ENCODE results near the gene RAMP1. TPM values are rescaled to one million over a fixed set of nuclear protein-coding genes. Genes with fewer than 3 reads are reported as not detected.
"Not testable (repeated sequence)": the region's sequence is repeated elsewhere in the genome, so short reads cannot be mapped to it uniquely, and the experiment has no call there.

Gene RAMP1
- total and polyA plus RNA-seq, 2 experiments from 2014 or later: 5.6 to 5.7 TPM

GRCh38 chr2:237866101-237866621, 6.7 kb downstream of the RAMP1 start:
- no peaks in the 10 kb centered on the region for H3K36me3 ChIP-seq
- no peak overlapping the region for H3K4me3 ChIP-seq
- no peaks in the 10 kb centered on the region for H3K9me3 ChIP-seq (ENCODE audit: low read depth)
- TF ChIP-seq, protein P1, sequence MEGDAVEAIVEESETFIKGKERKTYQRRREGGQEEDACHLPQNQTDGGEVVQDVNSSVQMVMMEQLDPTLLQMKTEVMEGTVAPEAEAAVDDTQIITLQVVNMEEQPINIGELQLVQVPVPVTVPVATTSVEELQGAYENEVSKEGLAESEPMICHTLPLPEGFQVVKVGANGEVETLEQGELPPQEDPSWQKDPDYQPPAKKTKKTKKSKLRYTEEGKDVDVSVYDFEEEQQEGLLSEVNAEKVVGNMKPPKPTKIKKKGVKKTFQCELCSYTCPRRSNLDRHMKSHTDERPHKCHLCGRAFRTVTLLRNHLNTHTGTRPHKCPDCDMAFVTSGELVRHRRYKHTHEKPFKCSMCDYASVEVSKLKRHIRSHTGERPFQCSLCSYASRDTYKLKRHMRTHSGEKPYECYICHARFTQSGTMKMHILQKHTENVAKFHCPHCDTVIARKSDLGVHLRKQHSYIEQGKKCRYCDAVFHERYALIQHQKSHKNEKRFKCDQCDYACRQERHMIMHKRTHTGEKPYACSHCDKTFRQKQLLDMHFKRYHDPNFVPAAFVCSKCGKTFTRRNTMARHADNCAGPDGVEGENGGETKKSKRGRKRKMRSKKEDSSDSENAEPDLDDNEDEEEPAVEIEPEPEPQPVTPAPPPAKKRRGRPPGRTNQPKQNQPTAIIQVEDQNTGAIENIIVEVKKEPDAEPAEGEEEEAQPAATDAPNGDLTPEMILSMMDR (IDR thresholded peaks at IDR 0.05; ENCODE audit: low read depth, low read length): no peak
- H3K4me1 ChIP-seq (ENCODE audit: low read depth): no peaks in the 10 kb centered on the region
- peaks cover 15% of the 10 kb centered on the region for H3K27me3 ChIP-seq
- no peak overlapping the region for H3K27ac ChIP-seq
- peak in 1 of 2 donors; percentile 68 for DNase-seq (ENCODE audit: low read depth in 1 of 2, low spot score in 1 of 2)

DNA sequence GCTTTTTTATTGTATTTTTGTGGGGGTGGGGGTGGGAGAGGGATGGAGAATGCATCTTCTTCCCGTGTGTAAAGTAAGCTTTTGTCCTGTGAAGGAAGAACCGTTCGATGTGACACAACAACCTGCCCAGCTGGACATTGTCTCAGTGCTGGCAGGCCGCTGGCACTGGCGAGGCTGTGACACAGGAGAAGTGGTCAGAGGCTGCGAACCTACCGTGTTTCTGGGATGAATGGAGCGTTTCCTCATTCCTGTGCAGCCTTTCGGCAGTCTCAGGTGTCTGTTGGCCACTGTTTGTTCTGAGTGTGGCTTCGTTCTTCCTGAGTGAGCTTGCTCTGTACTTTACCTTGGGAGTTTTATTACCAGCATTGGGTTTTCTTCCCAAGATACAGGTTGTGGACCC, 8.0 kb downstream of the RAMP1 start:
- Histone ChIP-seq H3K36me3 (no peaks in the 10 kb centered on the region), H3K27me3 (peaks cover 2% of the 10 kb centered on the region), H3K4me3 (no peak overlapping the region)

DNA sequence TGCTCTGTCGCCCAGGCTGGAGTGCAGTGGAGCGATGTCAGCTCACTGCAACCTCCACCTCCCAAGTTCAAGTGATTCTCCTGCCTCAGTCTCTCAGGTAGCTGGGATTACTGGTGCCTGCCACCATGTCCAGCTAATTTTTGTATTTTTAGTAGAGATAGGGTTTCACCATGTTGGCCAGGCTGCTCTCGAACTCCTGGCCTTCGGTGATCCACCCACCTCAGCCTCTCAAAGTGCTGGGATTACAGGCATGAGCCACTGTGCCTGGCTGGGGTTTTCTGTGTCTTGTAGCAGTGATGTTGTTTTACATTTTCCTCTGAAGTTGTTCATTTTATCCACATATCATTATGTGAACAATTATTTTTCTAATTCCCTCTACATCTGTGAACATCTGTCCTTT, 8.7 kb downstream of the RAMP1 start:
- H3K4me1 ChIP-seq (ENCODE audit: low read depth); H3K27ac ChIP-seq; H3K4me3 ChIP-seq; H3K36me3 ChIP-seq; DNase-seq (ENCODE audit: low read depth in 1 of 2, low spot score in 1 of 2); H3K9me3 ChIP-seq (ENCODE audit: low read depth); H3K27me3 ChIP-seq: not testable (repeated sequence)

More for the DNA sequence above, 8.0 kb downstream of the RAMP1 start:
- TF ChIP-seq, protein P1 (IDR thresholded peaks at IDR 0.05; ENCODE audit: low read depth, low read length): no peak
- Histone ChIP-seq H3K9me3 (ENCODE audit: low read depth) (no peaks in the 10 kb centered on the region), H3K4me1 (ENCODE audit: low read depth) (no peaks in the 10 kb centered on the region), H3K27ac (no peak overlapping the region)
- DNase-seq (ENCODE audit: low read depth in 1 of 2, low spot score in 1 of 2): no peak

GRCh38 chr2:237868631-237869342, 9.4 kb downstream of the RAMP1 start:
- no peaks in the 10 kb centered on the region for H3K9me3 ChIP-seq (ENCODE audit: low read depth)
- H3K27ac ChIP-seq: no peak overlapping the region
- no peak overlapping the region for H3K4me3 ChIP-seq
- H3K4me1 ChIP-seq (ENCODE audit: low read depth): no peaks in the 10 kb centered on the region
- no peaks in the 10 kb centered on the region for H3K27me3 ChIP-seq
- no peaks in the 10 kb centered on the region for H3K36me3 ChIP-seq
- peak in 1 of 2 donors; percentile 87 for DNase-seq (ENCODE audit: low read depth in 1 of 2, low spot score in 1 of 2)
- TF ChIP-seq, protein P1 (IDR thresholded peaks at IDR 0.05; ENCODE audit: low read depth, low read length): no peak

DNA sequence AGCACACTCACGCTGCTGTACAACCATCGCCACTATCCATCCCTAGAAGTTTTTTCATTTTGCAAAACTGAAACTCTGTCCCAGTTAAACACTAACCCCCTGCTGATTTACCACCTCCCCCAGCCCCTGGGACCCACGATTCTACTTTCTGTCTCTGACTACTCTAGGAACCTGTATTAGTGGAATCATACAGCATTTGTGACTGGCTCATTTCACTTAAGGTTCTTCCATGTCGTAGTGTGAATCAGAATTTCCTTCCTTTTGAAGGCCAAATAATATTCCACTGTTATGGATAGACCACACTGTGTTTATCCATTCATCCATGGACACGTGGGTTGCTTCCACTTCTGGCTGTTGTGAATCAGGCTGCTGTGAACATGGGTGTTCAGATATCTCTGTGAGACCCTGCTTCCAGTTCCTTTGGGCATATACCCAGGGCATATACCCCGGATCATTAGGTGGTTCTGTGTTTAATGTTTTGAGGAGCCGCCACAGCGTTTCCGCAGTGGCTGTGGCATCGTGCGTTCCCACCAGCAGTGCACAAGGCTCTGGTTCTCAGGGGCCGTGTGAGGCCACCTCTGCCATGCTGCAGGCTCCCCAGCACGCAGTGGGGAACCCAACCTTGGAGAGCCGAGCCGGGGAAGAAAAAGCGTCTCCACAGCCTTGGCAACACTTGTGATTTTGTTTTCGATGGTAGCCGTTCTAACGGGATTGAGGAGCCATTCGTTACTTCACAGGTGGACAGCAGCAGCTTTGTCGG, 10.1 kb downstream of the RAMP1 start:
- TF ChIP-seq, protein P1 (IDR thresholded peaks at IDR 0.05; ENCODE audit: low read depth, low read length): no peak
- Histone ChIP-seq H3K27me3 (no peaks in the 10 kb centered on the region), H3K4me3 (no peak overlapping the region), H3K36me3 (no peaks in the 10 kb centered on the region), H3K9me3 (ENCODE audit: low read depth) (no peaks in the 10 kb centered on the region), H3K4me1 (ENCODE audit: low read depth) (no peaks in the 10 kb centered on the region), H3K27ac (no peak overlapping the region)
- DNase-seq (ENCODE audit: low read depth in 1 of 2, low spot score in 1 of 2): no peak

DNA sequence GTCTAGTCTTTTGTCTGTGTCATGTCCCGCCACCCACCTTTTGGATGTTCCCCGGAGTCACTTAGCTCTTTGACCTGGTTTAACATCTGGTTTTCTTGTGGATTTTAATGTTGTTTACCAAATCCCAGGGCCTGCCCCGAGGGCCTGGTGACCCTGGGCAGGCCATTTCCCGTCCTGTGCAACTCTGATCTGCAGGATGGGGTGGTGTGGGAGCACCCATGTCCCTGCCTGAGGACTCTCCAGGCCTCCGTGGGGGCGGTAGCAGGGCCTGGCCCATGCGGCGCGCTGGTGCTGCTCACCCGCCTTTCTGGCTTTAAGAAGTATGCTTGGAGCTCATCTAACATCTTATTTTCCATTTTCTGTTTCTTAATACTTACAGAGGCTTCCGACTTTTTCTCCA, 10.7 kb downstream of the RAMP1 start:
- no peaks in the 10 kb centered on the region for H3K9me3 ChIP-seq (ENCODE audit: low read depth)
- H3K4me1 ChIP-seq (ENCODE audit: low read depth): no peaks in the 10 kb centered on the region
- H3K4me3 ChIP-seq: no peak overlapping the region
- DNase-seq (ENCODE audit: low read depth in 1 of 2, low spot score in 1 of 2): no peak
- TF ChIP-seq, protein P1 (IDR thresholded peaks at IDR 0.05; ENCODE audit: low read depth, low read length): no peak
- H3K27me3 ChIP-seq: no peaks in the 10 kb centered on the region
- no peak overlapping the region for H3K27ac ChIP-seq
- no peaks in the 10 kb centered on the region for H3K36me3 ChIP-seq

Measured in cardiac muscle cell (in vitro differentiated cells and primary cell).